GM12801 (cell line): Measurements from ENCODE around the gene TBX6.

ENCODE experiments used
- TF ChIP-seq, protein P1 (sequence below): IDR thresholded peaks from one replicate; pipeline ENCODE4 v1.5.1; 2011; ENCODE audit warnings: control low read depth; ENCODE audit not compliant: insufficient read length; ENCODE audit errors: extremely low read depth

Gene TBX6

DNA sequence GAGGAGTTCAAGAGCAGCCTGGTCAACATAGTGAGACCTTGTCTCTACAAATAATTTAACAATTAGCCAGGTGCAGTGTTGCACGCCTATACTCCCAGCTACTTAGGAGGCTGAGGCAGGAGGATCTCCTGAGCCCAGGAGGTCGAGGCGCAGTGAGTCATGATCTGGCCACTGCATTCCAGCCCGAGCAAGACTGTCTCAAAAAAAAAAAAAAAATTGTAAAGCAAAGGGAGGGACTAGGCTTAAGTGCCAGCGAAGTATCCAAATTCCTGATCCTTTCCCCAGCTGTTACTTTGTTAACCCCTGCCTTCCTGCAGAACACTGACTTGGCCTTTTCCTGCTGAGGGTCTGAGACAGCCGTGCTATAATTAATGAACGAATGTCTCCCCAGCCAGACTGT lies 18.9 kb upstream of the TBX6 start:
- TF ChIP-seq, protein P1, sequence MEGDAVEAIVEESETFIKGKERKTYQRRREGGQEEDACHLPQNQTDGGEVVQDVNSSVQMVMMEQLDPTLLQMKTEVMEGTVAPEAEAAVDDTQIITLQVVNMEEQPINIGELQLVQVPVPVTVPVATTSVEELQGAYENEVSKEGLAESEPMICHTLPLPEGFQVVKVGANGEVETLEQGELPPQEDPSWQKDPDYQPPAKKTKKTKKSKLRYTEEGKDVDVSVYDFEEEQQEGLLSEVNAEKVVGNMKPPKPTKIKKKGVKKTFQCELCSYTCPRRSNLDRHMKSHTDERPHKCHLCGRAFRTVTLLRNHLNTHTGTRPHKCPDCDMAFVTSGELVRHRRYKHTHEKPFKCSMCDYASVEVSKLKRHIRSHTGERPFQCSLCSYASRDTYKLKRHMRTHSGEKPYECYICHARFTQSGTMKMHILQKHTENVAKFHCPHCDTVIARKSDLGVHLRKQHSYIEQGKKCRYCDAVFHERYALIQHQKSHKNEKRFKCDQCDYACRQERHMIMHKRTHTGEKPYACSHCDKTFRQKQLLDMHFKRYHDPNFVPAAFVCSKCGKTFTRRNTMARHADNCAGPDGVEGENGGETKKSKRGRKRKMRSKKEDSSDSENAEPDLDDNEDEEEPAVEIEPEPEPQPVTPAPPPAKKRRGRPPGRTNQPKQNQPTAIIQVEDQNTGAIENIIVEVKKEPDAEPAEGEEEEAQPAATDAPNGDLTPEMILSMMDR = no peak

DNA sequence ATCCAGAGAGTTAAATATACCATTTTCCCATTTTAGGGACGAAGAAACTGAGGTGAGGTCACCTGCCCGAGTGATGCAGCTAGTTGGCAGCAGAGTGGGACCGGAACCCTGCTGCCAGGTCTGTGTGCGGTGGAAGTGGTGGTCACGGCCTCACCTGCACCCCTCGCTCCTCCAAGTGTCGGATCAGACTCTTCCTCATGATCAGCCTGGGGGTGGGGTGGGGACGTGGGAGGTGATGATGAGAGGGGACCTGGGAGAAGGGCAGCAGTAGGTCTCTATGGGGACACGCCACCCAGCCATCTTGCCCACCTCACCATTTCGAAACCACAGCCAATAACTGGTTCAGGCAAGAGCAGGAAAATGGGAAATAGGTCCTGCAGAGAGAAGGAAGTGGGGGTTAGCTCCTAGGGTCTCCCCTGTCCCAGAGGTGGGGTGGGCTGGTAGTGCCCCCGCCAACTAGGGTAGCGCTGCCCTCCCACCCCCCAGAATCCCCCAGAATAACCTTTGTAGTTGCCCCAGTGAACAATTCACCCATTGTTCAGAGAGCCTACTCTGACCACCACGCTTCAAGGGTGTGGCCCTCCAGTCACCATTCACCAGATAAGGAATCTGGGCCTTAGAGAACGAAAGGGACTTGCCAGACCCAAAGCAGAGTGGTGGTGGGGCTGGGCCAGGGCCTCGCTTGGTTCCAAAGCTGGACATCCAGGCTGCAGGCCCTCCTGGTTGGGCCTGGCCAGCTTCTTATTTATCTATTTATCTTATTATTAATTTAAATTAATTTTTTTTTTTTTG lies 16.5 kb upstream of the TBX6 start:
- TF ChIP-seq, protein P1 = no peak

DNA sequence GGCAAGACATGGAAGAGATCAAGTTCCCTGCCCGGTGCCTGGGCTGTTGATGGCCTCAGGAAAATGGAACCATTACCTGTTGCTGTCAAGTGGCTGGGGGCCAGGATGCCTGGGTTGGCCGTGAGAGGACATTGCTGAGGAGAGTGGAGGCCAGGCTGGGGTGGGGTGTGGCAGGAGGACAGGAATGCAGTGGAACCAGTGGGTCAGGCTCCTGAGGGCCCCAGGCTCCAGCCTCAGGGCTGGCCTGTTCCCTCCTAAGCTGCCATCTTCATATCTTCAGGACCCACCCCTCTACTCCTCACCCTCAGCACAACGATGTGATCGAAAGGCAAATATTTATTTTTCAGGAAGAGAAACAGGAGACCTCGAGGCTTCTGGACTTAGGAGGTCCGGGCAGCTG lies 12.8 kb upstream of the TBX6 start:
- TF ChIP-seq, protein P1 = no peak

DNA sequence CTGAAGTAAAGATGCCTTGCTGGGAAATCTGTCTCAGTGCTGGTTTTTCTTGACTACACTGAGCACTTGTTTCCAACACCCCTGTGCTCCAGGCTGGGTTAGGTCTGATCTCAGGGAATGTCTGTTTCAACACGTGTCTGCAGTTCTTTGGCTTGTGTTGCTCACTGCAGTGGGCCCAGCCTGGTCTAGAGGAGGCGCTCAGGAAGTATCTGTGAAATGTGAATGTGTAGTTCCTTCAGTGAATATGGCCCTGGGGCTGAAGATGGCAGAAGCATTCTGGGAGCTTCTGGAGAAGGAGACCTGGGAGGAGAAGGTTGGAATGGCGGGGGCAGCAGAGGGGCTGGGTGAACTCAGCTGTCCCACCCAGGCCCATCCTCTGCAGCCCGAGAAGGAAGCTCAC lies 12.4 kb upstream of the TBX6 start:
- TF ChIP-seq, protein P1 = no peak

DNA sequence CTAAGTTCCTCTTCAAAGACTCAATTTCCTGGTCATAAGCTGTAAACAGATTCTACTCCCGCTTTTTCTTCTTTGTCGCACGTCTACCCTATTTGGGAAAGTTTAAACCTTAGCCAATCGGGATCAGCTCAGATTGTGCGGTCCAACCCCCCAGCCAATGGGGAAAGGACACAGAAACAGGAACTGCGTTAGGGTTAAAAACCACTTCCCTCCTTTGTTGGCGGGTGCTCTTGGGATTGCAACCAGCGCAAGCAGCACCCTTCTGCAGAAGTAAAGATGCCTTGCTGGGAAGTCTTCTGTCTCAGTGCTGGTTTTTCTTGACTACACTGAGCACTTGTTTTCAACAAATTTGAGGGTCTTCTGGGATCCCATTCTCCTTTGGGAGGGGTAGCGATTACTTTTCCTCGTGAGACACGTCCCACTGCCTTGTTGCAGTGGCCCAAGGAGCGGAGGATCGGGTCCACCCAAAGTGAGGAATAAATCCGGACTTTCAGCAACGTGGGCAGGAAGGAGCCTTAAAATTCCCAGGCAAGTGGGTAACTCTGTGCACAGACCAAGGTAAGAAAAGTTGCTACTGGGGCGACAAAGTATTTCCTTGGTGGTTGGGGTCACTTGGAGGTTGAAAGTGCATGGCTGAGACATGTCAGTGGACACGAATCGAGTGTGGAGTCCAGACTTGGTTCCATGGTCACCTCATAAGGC lies 5.3 kb upstream of the TBX6 start:
- TF ChIP-seq, protein P1 = no peak

DNA sequence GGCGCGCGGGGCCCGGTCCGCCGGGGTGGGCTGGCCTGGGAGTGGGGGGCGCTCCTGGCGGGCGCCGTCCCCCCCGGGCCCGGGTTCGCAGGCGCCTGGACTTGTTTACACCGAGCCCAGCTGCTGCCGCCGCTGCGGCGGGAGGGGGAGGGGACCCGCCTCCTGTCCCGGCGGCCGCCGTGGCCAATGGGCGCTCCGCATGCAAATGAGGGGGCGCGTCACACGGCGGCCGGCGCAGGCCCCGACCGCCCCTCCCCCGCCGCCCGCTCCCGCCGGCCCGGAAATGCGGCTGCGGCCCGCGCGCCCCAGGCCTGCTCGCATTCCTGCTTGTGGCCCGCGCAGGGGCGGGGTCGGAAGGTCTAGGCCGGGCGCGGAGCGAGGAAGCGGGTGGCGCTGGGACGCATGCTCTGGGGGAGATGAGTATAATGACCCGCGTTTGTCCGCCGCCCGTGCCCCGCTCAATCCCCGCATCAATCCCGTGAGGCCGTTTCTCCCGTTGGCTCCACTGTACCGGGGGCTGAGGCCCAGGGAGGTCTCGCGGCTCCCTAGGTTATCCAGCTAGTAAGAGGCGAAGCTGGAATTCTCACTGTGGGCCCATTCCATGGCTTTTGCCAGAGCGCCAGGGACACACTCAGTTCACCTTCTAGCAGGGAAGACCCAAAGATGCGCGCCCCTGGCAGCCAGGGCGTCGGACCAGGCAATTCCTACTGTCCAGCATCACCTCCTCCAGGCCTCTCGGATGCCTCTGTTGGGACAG lies 4.6 kb upstream of the TBX6 start, which contains the start of gene YPEL3:
Gene YPEL3 (minus strand): TSS at position 109 of the 757 bp plus-strand sequence. CDS start 731 bp downstream, outside the sequence.
- TF ChIP-seq, protein P1 = no peak

DNA sequence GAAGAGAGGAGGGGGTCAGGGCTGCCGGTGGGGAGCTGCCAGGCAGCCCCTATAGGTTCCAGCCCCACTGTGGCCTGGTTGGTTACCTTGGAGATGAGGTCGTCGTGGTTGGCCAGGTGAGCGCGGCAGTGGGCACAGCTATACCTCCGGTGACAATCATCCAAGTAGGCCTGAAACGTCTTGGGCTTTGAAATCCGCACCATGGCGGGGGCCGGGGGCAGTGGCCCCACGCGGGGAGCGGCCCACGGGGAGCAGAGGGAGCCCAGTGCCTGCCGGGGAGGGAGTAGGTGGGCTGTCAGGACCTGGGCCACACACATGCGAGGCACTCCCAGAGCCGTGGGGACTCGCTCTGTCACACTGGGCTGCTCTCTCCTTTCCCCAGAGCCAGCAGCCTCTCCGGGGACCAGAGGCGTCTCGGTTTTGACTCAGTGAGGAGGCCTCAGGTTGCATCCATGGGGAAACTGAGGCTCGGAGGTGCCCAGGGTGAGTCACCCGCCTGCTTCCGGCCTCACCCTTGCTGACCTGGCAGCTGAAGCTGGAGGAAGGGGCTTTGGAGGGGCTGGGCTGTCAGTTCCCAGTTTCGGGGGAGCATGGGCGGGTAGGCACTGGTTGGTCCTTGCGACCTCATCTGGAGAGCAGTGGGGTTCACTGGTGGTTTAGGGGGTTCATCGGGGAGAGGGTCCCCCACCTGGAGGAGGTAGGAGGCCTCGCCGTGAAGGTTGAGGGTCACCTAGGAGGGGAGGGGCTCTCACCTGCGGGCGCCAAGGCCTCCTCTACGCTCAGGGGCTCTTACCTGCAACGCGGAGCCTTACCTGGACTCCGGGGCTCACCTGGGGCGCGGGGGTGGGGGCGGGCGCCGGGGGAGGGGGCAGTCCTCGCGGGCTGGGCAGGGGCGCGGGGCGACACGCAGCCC lies 3.7 kb upstream of the TBX6 start:
- TF ChIP-seq, protein P1 = no peak
